ENCODE results near the gene SMO. TPM values are rescaled to one million over a fixed set of nuclear protein-coding genes. Genes with fewer than 3 reads are reported as not detected.

The SMO gene
- total RNA-seq, 1 experiment from 2014 or later = 35.5 TPM

DNA sequence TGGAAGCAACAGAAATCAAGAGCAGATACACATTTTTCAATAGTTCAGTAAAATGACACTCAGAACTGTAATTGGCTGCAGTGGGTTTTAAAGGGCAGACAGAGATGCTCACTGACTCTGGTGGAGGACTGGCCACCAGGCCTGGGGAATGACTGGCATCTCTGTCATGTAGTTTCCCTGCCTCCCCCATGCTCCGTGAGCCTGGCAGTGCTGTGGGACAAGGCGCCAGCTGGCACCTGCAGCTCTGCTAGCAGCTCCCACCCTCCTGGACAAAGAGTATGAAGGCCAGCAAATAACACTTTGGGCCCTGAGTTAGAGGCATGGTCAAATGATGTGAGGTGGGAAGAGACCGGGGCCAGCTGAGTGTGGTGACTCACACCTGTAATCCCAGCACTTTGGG is 28.9 kb upstream of the SMO start:
- Histone ChIP-seq H3K4me1 (no peaks in the 10 kb centered on the region), H3K27me3 (replicated peaks; ENCODE audit: control insufficient read depth, insufficient read depth, low read length) (no peaks in the 10 kb centered on the region), H3K4me3 (ENCODE audit: low read depth, low read length) (no peak overlapping the region), H3K36me3 (ENCODE audit: control insufficient read depth, insufficient read depth, low read length) (no peaks in the 10 kb centered on the region), H3K9me3 (no peaks in the 10 kb centered on the region)
- Mint-ChIP-seq H3K4me1 (ENCODE audit: low read depth, unreplicated experiment) (no peaks in the 10 kb centered on the region), H3K27me3 (ENCODE audit: insufficient read depth, unreplicated experiment) (peaks cover 2% of the 10 kb centered on the region), H3K4me3 (ENCODE audit: unreplicated experiment) (no peak overlapping the region), H3K9me3 (ENCODE audit: unreplicated experiment) (peaks cover 9% of the 10 kb centered on the region), H3K27ac (ENCODE audit: unreplicated experiment) (no peak overlapping the region), H3K36me3 (ENCODE audit: insufficient read depth, unreplicated experiment) (no peaks in the 10 kb centered on the region)
- DNase-seq = no peak
- BruUV-seq (replicated peaks) = no TSS peak
- CTCF ChIA-PET = interaction anchor here (0.6 kb wide), 1 partner anchor 215 kb away, joined by 4 read pairs; no protein-coding TSS in a partner anchor
- TF ChIP-seq, protein P1, sequence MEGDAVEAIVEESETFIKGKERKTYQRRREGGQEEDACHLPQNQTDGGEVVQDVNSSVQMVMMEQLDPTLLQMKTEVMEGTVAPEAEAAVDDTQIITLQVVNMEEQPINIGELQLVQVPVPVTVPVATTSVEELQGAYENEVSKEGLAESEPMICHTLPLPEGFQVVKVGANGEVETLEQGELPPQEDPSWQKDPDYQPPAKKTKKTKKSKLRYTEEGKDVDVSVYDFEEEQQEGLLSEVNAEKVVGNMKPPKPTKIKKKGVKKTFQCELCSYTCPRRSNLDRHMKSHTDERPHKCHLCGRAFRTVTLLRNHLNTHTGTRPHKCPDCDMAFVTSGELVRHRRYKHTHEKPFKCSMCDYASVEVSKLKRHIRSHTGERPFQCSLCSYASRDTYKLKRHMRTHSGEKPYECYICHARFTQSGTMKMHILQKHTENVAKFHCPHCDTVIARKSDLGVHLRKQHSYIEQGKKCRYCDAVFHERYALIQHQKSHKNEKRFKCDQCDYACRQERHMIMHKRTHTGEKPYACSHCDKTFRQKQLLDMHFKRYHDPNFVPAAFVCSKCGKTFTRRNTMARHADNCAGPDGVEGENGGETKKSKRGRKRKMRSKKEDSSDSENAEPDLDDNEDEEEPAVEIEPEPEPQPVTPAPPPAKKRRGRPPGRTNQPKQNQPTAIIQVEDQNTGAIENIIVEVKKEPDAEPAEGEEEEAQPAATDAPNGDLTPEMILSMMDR (IDR thresholded peaks at IDR 0.05; ENCODE audit: insufficient read depth in 1 of 2, low read depth in 1 of 2, low read length in 1 of 2, severe bottlenecking in 1 of 2, unreplicated experiment in 1 of 2) = no peak
- POLR2A ChIA-PET = no interaction called here
- intact Hi-C loops (cut with micrococcal nuclease; ENCODE audit: unreplicated experiment) = no loop called here

DNA sequence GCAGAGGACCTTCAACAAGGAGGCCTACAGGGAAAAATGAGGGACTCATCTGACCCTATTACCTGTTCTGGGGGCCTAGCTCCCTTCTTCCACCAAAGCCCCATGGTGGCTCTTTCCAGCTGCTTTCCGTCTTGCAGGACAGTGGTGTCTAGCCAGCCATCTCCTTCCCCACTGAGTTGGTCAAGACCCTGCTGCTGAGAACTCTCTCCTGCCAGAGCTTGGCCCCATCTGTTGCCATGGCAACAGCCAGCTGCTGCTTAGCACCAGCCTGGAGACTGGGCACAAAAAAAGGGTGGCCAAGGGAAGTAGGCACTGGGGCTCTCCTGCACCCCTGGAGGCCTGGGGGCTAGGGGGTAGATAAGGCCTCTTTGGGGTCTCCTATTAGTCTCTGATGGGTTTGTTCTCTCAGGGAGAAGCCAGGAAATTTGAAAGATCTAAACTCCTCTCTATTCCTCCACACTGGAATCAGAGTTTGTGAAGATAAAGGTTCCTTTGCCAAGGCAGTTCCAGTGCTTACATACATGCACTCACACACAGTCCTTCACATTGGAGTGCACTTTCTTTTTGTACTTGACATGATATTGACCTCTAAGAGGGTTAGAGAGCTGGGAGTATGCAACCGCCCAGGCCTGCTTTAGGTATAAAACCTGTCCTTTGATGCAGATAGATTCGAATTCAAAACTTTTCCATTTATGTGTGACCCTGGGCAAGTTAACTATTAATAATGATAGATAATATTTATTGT is 28.1 kb upstream of the SMO start:
- H3K27me3 Mint-ChIP-seq (ENCODE audit: insufficient read depth, unreplicated experiment) = peaks cover 2% of the 10 kb centered on the region

DNA sequence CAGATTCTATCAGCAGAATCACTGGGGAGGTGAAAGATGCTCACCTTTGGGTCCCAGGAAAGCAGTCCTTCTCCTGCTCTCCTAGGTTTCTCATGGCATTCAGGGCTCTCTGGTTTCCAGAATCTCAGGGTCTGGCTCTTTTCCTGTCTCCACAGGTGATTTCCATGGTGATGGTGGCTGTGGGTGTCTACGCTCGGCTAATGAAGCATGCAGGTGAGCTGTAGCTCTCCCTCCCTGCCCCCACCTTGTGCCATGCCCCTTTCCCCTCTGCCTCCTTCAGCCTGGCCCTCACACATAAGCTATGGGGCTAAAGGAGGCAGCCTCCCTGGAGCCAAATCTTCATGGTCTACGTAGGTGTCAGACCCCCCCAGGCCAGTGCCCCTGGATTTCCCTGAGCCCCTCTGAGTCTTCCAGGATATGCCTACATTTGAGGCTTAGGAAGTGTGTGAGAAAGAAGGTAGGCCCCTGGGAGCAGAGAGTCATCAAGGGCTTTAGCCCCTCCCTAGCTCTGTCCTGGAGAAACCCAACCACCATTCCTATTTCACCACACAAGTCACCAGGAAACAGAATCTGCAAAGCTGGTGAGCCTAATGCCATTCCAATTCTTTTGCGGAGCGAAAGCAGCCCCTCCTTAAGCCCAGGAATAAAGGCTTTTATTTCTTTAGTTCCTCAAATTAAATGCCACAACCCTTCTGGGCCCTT is 26.8 kb upstream of the SMO start:
- Mint-ChIP-seq H3K9me3 (ENCODE audit: unreplicated experiment) (peaks cover 9% of the 10 kb centered on the region), H3K36me3 (ENCODE audit: insufficient read depth, unreplicated experiment) (no peaks in the 10 kb centered on the region), H3K4me1 (ENCODE audit: low read depth, unreplicated experiment) (no peaks in the 10 kb centered on the region), H3K27ac (ENCODE audit: unreplicated experiment) (no peak overlapping the region), H3K4me3 (ENCODE audit: unreplicated experiment) (no peak overlapping the region), H3K27me3 (ENCODE audit: insufficient read depth, unreplicated experiment) (peaks cover 2% of the 10 kb centered on the region)
- intact Hi-C loops (cut with micrococcal nuclease; ENCODE audit: unreplicated experiment) = no loop called here
- DNase-seq = no peak
- ChIA-PET POLR2A (no interaction called here), CTCF (interaction anchor here (1.1 kb wide), 1 partner anchor 56 kb away, joined by 3 read pairs; no protein-coding TSS in a partner anchor)
- TF ChIP-seq, protein P1 (IDR thresholded peaks at IDR 0.05; ENCODE audit: insufficient read depth in 1 of 2, low read depth in 1 of 2, low read length in 1 of 2, severe bottlenecking in 1 of 2, unreplicated experiment in 1 of 2) = no peak
- Histone ChIP-seq H3K36me3 (ENCODE audit: control insufficient read depth, insufficient read depth, low read length) (no peaks in the 10 kb centered on the region), H3K4me1 (no peaks in the 10 kb centered on the region), H3K9me3 (no peaks in the 10 kb centered on the region), H3K27me3 (replicated peaks; ENCODE audit: control insufficient read depth, insufficient read depth, low read length) (no peaks in the 10 kb centered on the region), H3K4me3 (ENCODE audit: low read depth, low read length) (no peak overlapping the region)
- BruUV-seq (replicated peaks) = no TSS peak

More for the DNA sequence above, 28.1 kb upstream of the SMO start:
- no peaks in the 10 kb centered on the region for H3K36me3 ChIP-seq (ENCODE audit: control insufficient read depth, insufficient read depth, low read length)
- CTCF ChIA-PET = interaction anchor here (0.6 kb wide), 1 partner anchor 215 kb away, joined by 4 read pairs; no protein-coding TSS in a partner anchor
- TF ChIP-seq, protein P1 (IDR thresholded peaks at IDR 0.05; ENCODE audit: insufficient read depth in 1 of 2, low read depth in 1 of 2, low read length in 1 of 2, severe bottlenecking in 1 of 2, unreplicated experiment in 1 of 2) = no peak
- Mint-ChIP-seq H3K36me3 (ENCODE audit: insufficient read depth, unreplicated experiment) (no peaks in the 10 kb centered on the region), H3K27ac (ENCODE audit: unreplicated experiment) (no peak overlapping the region), H3K4me1 (ENCODE audit: low read depth, unreplicated experiment) (no peaks in the 10 kb centered on the region), H3K9me3 (ENCODE audit: unreplicated experiment) (peaks cover 9% of the 10 kb centered on the region), H3K4me3 (ENCODE audit: unreplicated experiment) (no peak overlapping the region)
- no peak overlapping the region for H3K4me3 ChIP-seq (ENCODE audit: low read depth, low read length)
- intact Hi-C loops (cut with micrococcal nuclease; ENCODE audit: unreplicated experiment) = no loop called here
- DNase-seq = no peak
- BruUV-seq (replicated peaks) = no TSS peak
- no peaks in the 10 kb centered on the region for H3K9me3 ChIP-seq
- H3K4me1 ChIP-seq = no peaks in the 10 kb centered on the region
- no peaks in the 10 kb centered on the region for H3K27me3 ChIP-seq (replicated peaks; ENCODE audit: control insufficient read depth, insufficient read depth, low read length)
- POLR2A ChIA-PET = no interaction called here

Data from Caco-2 (cell line).